Measurements from ENCODE around the gene MRPS31.
A peak's percentile ranks its signal among the peaks of the same experiment; 100 is the strongest.

Gene MRPS31

GRCh38 chr13:40770934-40771618, at the start of gene MRPS31:
TSS of gene MRPS31 (minus strand) at chr13:40771190. CDS start at chr13:40771136, 54 bp downstream.
- peak; percentile 75 to 94 for DNase-seq

GRCh38 chr13:40819797-40820315, 48.9 kb upstream of the MRPS31 start:
- no peak for DNase-seq

DNA sequence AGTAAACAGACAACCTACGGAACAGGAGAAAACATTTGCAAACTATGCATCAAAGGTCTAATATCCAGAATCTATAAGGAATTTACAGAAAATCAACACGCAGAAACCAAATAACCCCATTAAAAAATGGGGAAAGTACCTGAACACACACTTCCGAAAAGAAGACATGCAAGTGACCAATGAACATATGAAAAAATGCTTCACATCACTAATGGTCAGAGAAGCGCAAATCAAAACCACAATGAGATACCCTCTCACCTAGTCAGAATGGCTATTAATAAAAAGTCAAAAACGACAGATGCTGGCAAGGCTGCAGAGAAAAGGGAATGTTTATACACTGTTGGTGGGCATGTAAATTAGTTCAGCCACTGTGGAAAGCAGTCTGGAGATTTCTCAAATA, 47.9 kb upstream of the MRPS31 start:
- DNase-seq = no peak

GRCh38 chr13:40814803-40815202, 43.8 kb upstream of the MRPS31 start:
- no peak for DNase-seq

- DNase-seq = no peak
Measured at GRCh38 chr13:40813667-40814454, 42.9 kb upstream of the MRPS31 start.

- DNase-seq = no peak
Measured at GRCh38 chr13:40812724-40813445, 41.9 kb upstream of the MRPS31 start.

- DNase-seq = no peak
Measured at GRCh38 chr13:40812102-40812501, 41.1 kb upstream of the MRPS31 start.

DNA sequence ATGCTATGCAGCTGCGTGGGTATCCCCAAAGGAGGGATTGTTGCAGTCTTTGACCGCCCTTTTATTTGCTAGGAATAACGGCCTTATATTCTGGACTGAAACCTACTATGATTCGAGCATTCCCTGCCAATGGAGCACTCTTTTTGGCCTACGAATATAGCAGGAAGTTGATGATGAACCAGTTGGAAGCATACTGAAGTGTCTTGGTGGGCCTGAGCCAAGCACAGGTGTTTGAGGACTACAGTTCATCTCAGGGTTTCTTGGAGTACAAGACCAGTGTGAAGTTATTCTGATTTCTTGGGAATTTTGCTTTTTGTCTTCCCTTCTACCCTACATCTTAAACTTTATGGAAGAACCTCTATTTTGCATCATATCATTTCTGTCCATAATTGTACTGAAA, 38.5 kb upstream of the MRPS31 start:
- no peak for DNase-seq

DNA sequence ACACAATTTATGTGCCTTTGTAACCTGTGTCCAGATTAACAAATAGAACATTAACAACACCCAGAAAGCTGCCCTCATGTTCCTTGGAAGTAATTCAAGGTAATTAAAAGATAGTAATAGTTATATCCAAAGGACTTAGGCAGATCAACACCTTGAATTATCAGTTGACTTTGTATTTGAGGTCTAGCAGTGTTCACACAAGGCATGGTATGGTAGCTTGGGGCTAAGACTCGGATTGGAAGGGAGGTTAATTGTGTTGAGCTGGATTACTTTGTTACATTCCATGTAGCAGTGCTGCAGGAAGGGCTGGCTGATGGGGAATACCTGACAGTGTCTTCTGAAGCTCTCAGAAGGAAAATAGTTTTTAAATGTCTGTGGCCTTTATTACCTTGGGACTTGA, 35.3 kb upstream of the MRPS31 start:
- no peak for DNase-seq

DNA sequence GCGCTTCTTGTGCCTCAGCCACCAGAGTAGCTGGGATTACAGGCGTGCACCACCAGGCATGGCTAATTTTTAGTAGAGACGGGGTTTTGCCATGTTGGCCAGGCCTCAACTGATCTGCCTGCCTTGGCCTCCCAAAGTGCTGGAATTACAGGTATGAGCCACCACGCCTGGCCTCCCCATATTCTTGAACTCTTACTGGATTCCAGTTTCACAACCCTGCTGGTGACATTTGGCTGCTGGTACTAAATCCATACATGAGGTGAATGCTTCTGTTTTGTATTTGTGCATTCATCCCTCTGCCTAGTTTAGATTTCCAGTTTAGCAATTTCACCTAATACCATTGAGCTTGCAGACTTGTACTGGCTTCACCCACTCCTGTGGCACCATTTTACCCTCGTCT, 32.3 kb upstream of the MRPS31 start:
- no peak for DNase-seq

DNA sequence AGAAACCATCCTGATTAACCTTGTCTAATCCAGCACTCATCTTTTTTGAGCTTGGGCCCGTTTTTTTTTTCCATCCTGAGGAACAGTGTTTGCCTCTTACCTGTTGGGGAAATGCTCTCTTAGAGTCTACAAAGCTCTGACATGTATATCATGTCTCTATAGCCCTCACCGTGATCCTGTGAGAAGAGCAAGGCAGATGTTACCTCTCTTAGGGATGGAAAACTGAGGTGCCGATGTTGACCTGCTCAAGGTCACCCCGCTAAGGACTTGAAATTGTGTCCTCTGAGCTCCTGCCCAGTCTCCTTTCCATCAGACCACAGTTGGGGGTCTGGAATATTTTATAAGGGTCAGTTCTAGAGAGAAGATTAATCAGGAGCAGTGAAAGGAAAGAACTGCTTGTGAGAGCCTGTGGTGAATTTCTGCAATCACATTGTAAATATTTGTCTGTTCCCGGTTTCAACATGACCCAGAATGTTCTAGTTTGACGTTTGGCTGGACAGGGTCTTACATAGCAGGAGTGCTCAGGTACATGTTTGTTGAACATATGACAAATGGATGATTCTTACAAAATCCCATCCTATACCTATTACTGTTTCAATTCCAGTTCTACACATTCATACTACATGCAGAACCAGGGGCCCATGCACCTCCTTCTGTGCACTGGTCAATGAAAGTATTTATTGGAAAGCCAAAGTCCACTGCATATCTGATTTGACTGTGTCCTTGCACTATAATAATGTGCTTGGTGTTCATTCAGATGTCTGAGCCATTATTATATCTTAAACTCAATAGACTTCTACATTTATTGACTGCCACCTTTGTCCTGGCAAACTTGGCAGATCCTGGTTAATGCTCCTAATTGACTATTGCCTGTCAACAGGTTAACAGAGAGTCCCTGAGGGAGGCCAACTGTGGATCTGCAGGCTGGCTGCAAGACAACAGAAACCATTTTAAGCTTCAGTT, 30.5 kb upstream of the MRPS31 start:
- no peak for DNase-seq

DNA sequence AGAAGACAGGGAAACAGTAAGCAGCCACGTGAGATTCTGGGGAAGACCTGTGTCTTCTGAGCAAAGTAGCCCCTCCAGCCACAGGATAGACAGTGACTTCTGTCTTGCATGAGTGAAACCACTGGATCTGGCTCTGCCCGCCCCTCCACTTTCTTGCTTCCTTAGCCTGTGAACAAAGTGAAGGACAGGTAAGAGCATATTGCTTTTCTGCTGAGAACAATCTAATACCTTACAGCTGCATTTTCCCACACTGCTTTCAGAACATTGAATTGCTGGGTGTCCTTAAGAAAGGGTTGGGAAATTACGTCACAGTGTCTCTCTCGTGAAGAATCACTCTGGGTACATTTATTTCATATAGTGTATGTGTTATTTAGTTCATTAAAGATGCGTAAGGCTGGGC, 29.6 kb upstream of the MRPS31 start:
- no peak for DNase-seq

DNA sequence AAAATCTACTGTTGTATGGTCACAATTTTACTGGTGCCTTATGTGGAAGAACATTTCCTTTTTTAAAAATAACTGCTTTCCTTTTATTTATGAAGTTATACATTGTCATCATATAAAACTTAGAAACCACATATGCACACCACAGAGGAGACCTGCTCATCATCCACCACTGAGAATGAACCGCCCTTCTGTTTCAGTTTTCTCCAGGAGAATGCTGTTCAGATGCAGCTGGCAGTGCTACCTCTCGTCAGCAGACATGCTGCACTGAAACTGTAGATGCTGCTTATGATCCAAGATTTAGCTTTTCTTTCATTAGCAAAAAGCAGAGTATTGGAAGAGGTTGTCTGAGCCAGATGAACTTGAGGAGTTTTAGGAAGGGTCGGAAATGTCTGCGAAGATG, 28.5 kb upstream of the MRPS31 start:
- DNase-seq = no peak

GRCh38 chr13:40798380-40798779, 27.4 kb upstream of the MRPS31 start:
- DNase-seq = no peak

DNA sequence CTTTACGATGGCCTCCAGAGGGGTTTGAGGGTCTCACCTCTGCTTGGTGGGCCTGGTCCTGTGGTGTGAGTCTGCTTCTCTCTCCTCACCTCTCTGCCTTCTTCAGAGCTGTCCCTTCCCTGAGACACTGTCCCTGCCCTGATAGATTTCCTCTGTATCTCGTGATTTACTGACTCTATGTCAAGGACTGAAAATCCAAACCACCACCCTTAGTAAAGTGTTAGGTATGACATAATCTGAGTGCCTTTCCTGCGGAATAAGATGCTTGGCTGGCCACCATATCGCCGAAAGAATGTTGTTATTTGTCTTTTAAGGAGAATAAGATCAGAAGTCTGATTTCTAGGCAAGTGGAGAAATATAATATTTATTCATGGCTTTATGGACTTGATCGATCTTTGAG, 25.7 kb upstream of the MRPS31 start:
- DNase-seq = no peak

- no peak for DNase-seq
Measured at GRCh38 chr13:40794414-40795368, 23.7 kb upstream of the MRPS31 start.

DNA sequence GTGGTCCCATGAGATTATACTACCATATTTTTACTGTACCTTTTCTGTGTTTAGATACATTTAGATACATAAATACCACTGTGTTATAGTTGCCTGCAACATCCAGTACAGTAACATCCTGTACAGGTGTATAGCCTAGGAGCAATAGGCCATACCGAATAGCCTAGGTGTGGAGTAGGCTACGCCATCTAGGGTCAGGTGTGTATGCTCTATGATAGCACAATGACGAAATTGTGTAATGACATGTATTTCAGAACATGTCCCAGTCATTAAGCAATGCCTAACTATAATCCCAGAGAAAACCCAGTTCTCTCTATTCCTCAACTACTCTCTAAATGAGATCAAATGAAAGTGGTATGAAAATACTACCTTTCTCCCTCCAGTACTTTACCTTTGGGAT, 22.3 kb upstream of the MRPS31 start:
- no peak for DNase-seq

DNA sequence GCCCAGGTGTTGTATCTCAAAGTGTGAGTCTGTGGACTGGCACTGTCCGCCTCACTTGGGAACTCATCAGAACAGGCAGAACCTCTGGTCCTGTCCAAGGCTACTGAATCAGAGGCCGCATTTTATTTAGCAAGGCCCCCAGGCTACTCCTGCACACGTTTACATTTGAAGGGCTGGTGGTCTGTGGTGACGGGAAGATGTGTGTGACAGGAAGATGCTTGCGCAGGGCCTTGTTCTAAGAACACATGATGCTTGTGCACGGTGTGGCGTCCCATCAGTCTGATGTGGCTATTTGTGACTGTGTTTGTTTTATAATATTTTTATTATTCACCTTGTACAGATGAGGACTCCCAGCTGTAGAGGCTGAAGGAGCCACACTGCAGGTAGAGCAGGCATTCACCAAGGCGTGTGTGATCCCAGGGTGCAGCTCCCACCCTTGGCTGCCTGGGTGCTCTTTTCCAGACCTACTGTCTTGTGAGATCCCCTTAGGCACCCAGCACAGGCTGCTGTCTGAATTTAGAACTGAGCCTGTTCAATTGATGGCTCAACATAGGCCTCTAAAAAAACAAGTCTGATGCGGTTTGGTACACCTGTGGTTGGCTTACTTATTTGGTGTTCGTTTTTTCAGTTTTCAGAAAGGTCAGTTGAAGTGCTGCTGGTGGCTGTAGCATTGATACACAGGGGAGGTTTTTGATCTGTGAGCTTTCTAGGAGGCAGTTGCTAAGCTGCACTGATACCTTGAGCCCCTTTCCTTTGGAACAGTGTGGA, 21.5 kb upstream of the MRPS31 start:
- DNase-seq = no peak

GRCh38 chr13:40790154-40790616, 19.2 kb upstream of the MRPS31 start:
- no peak for DNase-seq

Measured in NCI-H446 (cell line).